ENCODE data around the gene NEMP2. TPM values are rescaled to one million over a fixed set of nuclear protein-coding genes. Genes with fewer than 3 reads are reported as not detected.
A peak's percentile ranks its signal among the peaks of the same experiment; 100 is the strongest.

NEMP2 gene, protein sequence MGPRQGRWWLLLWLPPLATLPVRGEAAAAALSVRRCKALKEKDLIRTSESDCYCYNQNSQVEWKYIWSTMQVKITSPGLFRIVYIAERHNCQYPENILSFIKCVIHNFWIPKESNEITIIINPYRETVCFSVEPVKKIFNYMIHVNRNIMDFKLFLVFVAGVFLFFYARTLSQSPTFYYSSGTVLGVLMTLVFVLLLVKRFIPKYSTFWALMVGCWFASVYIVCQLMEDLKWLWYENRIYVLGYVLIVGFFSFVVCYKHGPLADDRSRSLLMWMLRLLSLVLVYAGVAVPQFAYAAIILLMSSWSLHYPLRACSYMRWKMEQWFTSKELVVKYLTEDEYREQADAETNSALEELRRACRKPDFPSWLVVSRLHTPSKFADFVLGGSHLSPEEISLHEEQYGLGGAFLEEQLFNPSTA
- 10 to 100 TPM; 16.2 to 23.1 TPM for total RNA-seq

DNA sequence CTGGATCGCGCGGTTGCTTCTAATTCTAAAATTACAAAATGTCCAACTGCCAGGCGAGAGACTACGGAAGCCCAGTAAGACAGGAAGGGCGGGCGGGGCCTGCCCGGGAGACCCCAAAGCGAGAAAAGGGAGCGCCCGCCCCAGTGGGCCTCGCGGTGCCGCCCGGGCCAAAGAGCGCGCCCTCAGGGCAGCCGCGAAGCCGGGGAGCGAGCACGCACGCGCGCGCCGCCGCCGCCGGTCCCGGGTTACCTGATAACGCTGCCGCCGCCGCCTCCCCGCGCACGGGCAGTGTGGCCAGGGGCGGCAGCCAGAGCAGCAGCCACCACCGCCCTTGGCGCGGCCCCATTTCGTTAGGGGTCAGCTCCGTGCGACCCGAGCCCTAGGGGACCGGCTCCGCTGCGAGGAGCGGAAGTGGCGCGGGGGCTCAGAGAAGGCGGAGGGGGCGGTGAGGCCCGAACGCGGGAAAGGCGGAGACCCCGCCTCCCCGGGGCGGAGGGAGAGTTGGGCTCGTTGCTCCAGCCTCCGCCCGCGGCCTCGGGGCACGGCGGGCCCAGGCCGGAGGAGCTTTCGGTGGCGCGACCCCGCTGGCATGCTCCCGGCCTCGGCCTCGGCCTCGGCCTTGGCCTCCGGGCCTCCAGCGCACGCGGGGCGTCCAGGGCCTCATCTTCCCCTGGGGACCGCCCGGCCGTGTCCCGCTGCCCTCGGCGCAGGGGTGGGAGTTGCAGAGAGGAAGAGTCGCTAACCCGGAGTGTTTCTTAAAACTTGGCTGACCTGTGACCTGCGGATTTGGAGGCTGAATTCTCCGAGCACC is at the start of gene NEMP2:
Gene NEMP2, minus strand, starts transcription at position 413 of the 811 bp plus-strand sequence. Its CDS starts 67 bp downstream, at position 346.
- POLR2A ChIA-PET: interaction anchor here (0.7 to 3.4 kb wide), 15 partner anchors 9 to 126 kb away, joined by 3 to 46 read pairs (median 5); partner anchors contain the start of genes MFSD6 and NAB1
- peak; percentile 84 for ATAC-seq (ENCODE audit: low read depth)
- Mint-ChIP-seq H3K4me3 (peak within 1 kb of the TSS; percentile 94), H3K27me3 (no peaks in the 10 kb centered on the region), H3K9me3 (peaks cover 17% of the 10 kb centered on the region), H3K27ac (peak within 1 kb of the TSS; percentile 99), H3K36me3 (peaks cover 29% of the 10 kb centered on the region), H3K4me1 (peaks cover 33% of the 10 kb centered on the region)
- DNase-seq: peak; percentile 95

GRCh38 chr2:190583507-190584337 is 49.2 kb upstream of the NEMP2 start:
- Mint-ChIP-seq H3K36me3 (peaks cover 4% of the 10 kb centered on the region), H3K4me3 (no peak overlapping the region), H3K9me3 (peaks cover 3% of the 10 kb centered on the region), H3K27ac (no peak overlapping the region), H3K27me3 (no peaks in the 10 kb centered on the region), H3K4me1 (no peaks in the 10 kb centered on the region)
- DNase-seq: no peak
- no peak for ATAC-seq (ENCODE audit: low read depth)
- POLR2A ChIA-PET: no interaction called here

DNA sequence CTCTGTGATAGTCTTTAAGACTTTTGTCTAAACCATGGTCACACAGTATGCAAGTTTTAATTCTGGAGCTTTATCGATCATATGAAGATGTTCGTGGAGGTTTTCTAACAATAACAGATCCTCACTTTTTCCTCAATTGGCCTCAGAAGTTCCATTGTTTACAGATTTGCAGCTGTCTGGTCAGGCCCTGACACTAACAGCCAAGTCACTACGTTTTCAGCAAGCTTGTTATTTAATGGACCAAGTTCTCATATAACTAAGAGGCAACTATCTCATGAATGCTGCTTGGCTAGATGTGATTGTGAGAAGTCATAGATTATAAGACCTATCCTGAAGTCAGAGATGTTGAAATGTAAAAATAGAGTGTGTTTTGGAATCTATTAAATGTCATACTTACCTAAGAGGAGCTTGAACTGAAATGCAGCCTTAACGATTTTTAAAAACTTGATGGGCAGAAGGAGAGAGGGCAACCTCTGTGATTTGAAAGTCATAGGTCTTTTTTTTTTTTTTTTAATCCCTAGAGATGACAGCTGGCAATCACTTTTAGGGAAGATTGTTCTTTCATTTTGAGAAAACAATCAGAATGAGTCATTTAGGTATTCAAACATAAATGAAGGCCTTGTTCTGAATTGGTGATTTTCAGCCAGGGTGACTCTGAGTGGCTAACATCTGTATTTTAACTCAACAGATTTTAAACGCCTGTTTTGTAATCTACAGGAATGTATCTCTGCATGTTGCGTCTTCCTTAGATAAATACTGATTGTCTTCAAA is 48.4 kb upstream of the NEMP2 start:
- ATAC-seq (ENCODE audit: low read depth) (no peak), DNase-seq (no peak)
- no peak overlapping the region for H3K27ac Mint-ChIP-seq
- H3K27me3 Mint-ChIP-seq: no peaks in the 10 kb centered on the region
- peaks cover 3% of the 10 kb centered on the region for H3K9me3 Mint-ChIP-seq
- POLR2A ChIA-PET: no interaction called here
- H3K4me1 Mint-ChIP-seq: peaks cover 6% of the 10 kb centered on the region
- no peak overlapping the region for H3K4me3 Mint-ChIP-seq
- H3K36me3 Mint-ChIP-seq: peaks cover 6% of the 10 kb centered on the region

DNA sequence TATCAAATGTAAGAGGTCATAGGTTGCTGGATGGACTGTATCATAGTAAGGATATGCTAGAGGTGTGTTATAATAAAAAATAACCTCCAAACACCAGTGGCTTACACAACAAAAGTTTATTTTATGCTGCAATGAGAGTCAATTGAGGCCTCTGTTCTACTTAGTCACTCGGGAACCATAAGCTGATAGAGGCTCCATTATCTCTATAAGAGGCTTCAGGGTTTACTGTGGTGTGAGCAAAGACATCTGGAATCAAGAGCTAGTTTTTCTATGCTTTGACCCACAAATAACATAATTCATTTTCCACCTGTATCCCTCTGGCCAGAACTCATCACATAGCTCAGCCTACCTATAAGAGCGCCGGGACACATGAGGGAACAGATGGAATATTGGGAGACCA is 47.5 kb upstream of the NEMP2 start:
- H3K4me1 Mint-ChIP-seq: peaks cover 6% of the 10 kb centered on the region
- POLR2A ChIA-PET: no interaction called here
- peaks cover 6% of the 10 kb centered on the region for H3K36me3 Mint-ChIP-seq
- no peak for DNase-seq
- H3K4me3 Mint-ChIP-seq: no peak overlapping the region
- H3K9me3 Mint-ChIP-seq: peaks cover 3% of the 10 kb centered on the region
- H3K27me3 Mint-ChIP-seq: no peaks in the 10 kb centered on the region
- ATAC-seq (ENCODE audit: low read depth): no peak
- H3K27ac Mint-ChIP-seq: no peak overlapping the region

DNA sequence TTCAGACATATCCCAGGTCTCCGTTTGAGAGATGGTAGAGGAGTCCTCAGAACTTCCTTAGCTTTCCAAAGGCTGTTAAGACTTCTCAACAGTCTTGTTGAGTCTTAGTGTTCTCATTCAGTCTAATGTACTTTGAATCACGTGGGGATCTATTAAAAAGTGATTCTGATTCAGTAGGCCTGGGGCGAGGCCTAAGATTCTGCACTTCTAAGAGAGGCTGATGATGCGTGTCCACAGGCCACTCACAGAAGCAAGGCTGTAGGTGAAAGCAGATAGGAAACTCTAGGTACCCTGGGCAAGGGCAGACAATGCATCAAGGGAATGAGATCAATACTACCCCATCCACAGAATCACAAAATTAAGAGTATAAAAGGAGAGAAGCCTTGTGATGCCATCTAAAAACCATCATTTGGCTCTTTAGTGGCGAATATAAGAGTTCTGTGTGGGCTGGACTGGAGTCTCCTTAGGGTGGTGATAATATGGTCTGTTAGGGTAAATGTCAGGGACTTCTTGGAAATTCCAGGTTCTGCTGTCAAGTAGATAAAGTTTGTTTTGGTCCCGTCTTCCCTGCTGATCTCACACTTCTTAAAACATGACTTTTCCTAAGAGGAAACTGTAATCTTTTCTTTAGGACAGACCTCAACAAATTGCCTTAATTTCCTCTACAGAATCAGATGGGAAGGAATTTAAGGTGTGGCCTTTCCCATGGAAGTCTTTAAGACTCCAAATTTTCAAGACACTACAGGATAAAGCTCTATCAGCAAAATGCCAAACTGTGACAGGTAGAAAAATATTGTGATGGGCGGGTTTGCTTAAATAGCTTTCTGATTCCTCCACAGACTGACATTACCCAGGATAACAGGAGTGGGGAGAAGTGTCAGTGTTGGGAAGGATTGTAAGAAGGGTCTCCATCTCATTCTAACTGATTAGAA is 45.7 kb upstream of the NEMP2 start:
- no peak for DNase-seq
- H3K27me3 Mint-ChIP-seq: no peaks in the 10 kb centered on the region
- no peak for ATAC-seq (ENCODE audit: low read depth)
- no peak overlapping the region for H3K4me3 Mint-ChIP-seq
- peaks cover 12% of the 10 kb centered on the region for H3K36me3 Mint-ChIP-seq
- peaks cover 12% of the 10 kb centered on the region for H3K4me1 Mint-ChIP-seq
- POLR2A ChIA-PET: no interaction called here
- no peaks in the 10 kb centered on the region for H3K9me3 Mint-ChIP-seq
- H3K27ac Mint-ChIP-seq: no peak overlapping the region

GRCh38 chr2:190579058-190579410 is 44.5 kb upstream of the NEMP2 start:
- Mint-ChIP-seq H3K27ac (no peak overlapping the region), H3K9me3 (no peaks in the 10 kb centered on the region), H3K27me3 (no peaks in the 10 kb centered on the region), H3K4me3 (no peak overlapping the region), H3K36me3 (peaks cover 12% of the 10 kb centered on the region), H3K4me1 (peaks cover 12% of the 10 kb centered on the region)
- no peak for ATAC-seq (ENCODE audit: low read depth)
- POLR2A ChIA-PET: no interaction called here
- DNase-seq: no peak

DNA sequence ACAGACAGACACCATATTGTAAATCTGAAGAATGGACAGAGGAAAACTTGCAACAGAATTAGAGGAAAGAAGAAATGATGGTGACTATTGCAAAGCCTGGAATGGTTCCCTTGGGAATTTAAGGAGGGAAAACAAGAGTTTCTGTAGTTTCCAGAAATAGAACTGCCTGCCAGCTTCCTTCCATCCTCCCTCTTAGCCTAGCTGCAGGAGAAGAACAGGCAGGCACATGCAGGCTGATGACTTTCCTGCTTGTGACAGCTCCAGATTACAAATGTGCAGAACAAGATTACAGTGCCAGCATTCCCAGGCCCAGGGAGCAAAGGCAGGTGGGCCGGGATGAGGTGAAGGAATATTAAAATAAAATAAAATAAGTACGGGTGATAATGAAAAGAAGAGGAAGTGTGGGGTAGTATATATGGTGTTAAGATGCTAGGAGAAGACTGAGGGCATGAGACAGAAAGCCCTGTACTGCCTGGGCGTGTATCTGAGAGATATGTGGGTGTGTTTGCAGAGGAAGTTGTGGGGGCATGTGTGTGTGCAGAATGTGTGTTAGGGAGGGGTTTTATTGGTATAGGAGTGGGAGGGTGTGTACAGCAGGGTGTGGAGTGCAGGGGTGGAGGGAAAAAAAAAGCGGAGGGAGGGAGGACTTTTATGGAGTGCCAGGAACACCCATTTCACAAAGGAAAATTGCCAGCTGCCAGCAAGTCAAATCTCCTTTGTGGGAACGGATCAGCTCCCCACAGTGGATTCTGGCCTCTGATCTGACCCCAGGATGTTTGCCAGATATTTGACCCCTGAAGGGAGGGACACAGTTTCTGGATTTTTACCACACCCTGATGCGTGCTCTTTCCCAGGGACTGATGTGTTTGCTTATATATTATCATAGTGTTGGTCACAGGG is 43.9 kb upstream of the NEMP2 start:
- H3K4me1 Mint-ChIP-seq: peaks cover 12% of the 10 kb centered on the region
- no peak for DNase-seq
- POLR2A ChIA-PET: no interaction called here
- ATAC-seq (ENCODE audit: low read depth): peak; percentile 50
- no peaks in the 10 kb centered on the region for H3K9me3 Mint-ChIP-seq
- peaks cover 12% of the 10 kb centered on the region for H3K36me3 Mint-ChIP-seq
- peak overlapping the region; percentile 5 for H3K27ac Mint-ChIP-seq
- H3K27me3 Mint-ChIP-seq: no peaks in the 10 kb centered on the region
- H3K4me3 Mint-ChIP-seq: peak overlapping the region; percentile 38

GRCh38 chr2:190576573-190576972 is 42.1 kb upstream of the NEMP2 start:
- H3K9me3 Mint-ChIP-seq: no peaks in the 10 kb centered on the region

DNA sequence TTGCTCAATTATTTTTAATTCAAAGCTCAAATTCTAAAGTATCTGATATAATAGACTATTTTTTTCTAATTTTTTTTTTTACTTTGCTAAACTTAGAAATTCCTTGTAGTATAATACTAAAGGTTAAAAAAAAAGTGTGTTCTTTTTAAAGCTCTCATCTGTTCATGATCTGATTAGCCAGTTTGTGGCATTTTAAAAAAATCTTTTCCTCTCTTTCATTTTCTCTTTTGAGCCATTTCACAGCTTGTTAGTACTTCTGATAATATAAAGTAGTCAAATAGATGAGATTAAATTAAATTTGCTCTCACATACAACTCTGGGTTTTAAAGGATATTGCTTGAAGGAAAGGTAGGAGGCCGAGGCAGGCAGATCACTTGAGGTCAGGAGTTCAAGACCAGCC is 40.7 kb upstream of the NEMP2 start:
- DNase-seq (no peak), ATAC-seq (ENCODE audit: low read depth) (no peak)
- Mint-ChIP-seq H3K36me3 (peaks cover 13% of the 10 kb centered on the region), H3K4me1 (peaks cover 12% of the 10 kb centered on the region), H3K4me3 (no peak overlapping the region), H3K27ac (no peak overlapping the region), H3K9me3 (no peaks in the 10 kb centered on the region), H3K27me3 (no peaks in the 10 kb centered on the region)
- POLR2A ChIA-PET: no interaction called here

More at GRCh38 chr2:190576573-190576972, 42.1 kb upstream of the NEMP2 start:
- Mint-ChIP-seq H3K4me3 (no peak overlapping the region), H3K27me3 (no peaks in the 10 kb centered on the region), H3K27ac (no peak overlapping the region), H3K36me3 (peaks cover 10% of the 10 kb centered on the region), H3K4me1 (peaks cover 12% of the 10 kb centered on the region)
- no peak for DNase-seq
- POLR2A ChIA-PET: no interaction called here
- no peak for ATAC-seq (ENCODE audit: low read depth)

- Mint-ChIP-seq H3K4me1 (peaks cover 12% of the 10 kb centered on the region), H3K9me3 (no peaks in the 10 kb centered on the region), H3K27ac (no peak overlapping the region), H3K36me3 (peaks cover 14% of the 10 kb centered on the region), H3K27me3 (no peaks in the 10 kb centered on the region), H3K4me3 (no peak overlapping the region)
- POLR2A ChIA-PET: no interaction called here
- DNase-seq (no peak), ATAC-seq (ENCODE audit: low read depth) (no peak)
Observed at GRCh38 chr2:190574169-190574568, 39.6 kb upstream of the NEMP2 start.

GRCh38 chr2:190572246-190572645 is 37.7 kb upstream of the NEMP2 start:
- H3K36me3 Mint-ChIP-seq: peaks cover 20% of the 10 kb centered on the region
- H3K27ac Mint-ChIP-seq: no peak overlapping the region
- peaks cover 6% of the 10 kb centered on the region for H3K9me3 Mint-ChIP-seq
- POLR2A ChIA-PET: no interaction called here
- ATAC-seq (ENCODE audit: low read depth): no peak
- no peak for DNase-seq
- no peak overlapping the region for H3K4me3 Mint-ChIP-seq
- peaks cover 6% of the 10 kb centered on the region for H3K4me1 Mint-ChIP-seq
- H3K27me3 Mint-ChIP-seq: no peaks in the 10 kb centered on the region

Data from activated naive CD8-positive, alpha-beta T cell treated with anti-CD3 and anti-CD28 coated beads, Interleukin-2, amount 10 ng/mL, durations not matched to agents 7 days and 5 days (primary cell).